Measurements from ENCODE around the gene MRPL16. TPM values are rescaled to one million over a fixed set of nuclear protein-coding genes. Genes with fewer than 3 reads are reported as not detected.

The MRPL16 gene
- polyA plus RNA-seq, 1 donor from 2014 or later = 33.2 TPM

GRCh38 chr11:59792507-59792906 is 18.1 kb downstream of the MRPL16 start:
- no peak overlapping the region for H3K4me2 ChIP-seq (ENCODE audit: low read length)
- no peaks in the 10 kb centered on the region for H3K36me3 ChIP-seq (ENCODE audit: insufficient read depth, low read length)
- H2AFZ ChIP-seq (ENCODE audit: low read depth, low read length) = no peak overlapping the region
- no peaks in the 10 kb centered on the region for H3K27me3 ChIP-seq (ENCODE audit: insufficient read depth, low read depth, low read length)
- no peaks in the 10 kb centered on the region for H3K79me2 ChIP-seq (replicated peaks; ENCODE audit: insufficient read depth, low read length)
- H3K9me2 ChIP-seq (ENCODE audit: insufficient read depth, low read length) = no peaks in the 10 kb centered on the region
- TF ChIP-seq TAF1 (IDR thresholded peaks at IDR 0.05; ENCODE audit: low read depth) (no peak), CTCF (IDR thresholded peaks at IDR 0.05; ENCODE audit: poor library complexity, severe bottlenecking) (no peak), RAD21 (conservative IDR thresholded peaks at IDR 0.05) (no peak), SMC3 (conservative IDR thresholded peaks at IDR 0.05; ENCODE audit: poor library complexity) (no peak), EZH2 (IDR thresholded peaks at IDR 0.05; ENCODE audit: borderline replicate concordance, insufficient read depth, low read length, poor library complexity, severe bottlenecking) (no peak), EP300 (conservative IDR thresholded peaks at IDR 0.05; ENCODE audit: poor library complexity, severe bottlenecking) (no peak)
- no peaks in the 10 kb centered on the region for H3K9me3 ChIP-seq (ENCODE audit: low read length)
- no peak overlapping the region for H3K9ac ChIP-seq (ENCODE audit: low read length)
- H4K20me1 ChIP-seq (ENCODE audit: insufficient read depth) = no peaks in the 10 kb centered on the region
- H3K4me3 ChIP-seq (ENCODE audit: low read length) = no peak overlapping the region
- H3F3A ChIP-seq (ENCODE audit: insufficient read depth, low read length, poor library complexity, severe bottlenecking) = no peaks in the 10 kb centered on the region
- no peak overlapping the region for H3K27ac ChIP-seq (ENCODE audit: low read length)

- Histone ChIP-seq H3K27me3 (ENCODE audit: insufficient read depth, low read depth, low read length) (no peaks in the 10 kb centered on the region), H3F3A (ENCODE audit: insufficient read depth, low read length, poor library complexity, severe bottlenecking) (no peaks in the 10 kb centered on the region), H3K9ac (ENCODE audit: low read length) (no peak overlapping the region), H3K4me3 (ENCODE audit: low read length) (no peak overlapping the region), H3K36me3 (ENCODE audit: insufficient read depth, low read length) (no peaks in the 10 kb centered on the region), H3K4me2 (ENCODE audit: low read length) (no peak overlapping the region), H3K9me2 (ENCODE audit: insufficient read depth, low read length) (no peaks in the 10 kb centered on the region), H3K27ac (ENCODE audit: low read length) (no peak overlapping the region), H4K20me1 (ENCODE audit: insufficient read depth) (no peaks in the 10 kb centered on the region), H3K9me3 (ENCODE audit: low read length) (no peaks in the 10 kb centered on the region), H2AFZ (ENCODE audit: low read depth, low read length) (no peak overlapping the region), H3K79me2 (replicated peaks; ENCODE audit: insufficient read depth, low read length) (no peaks in the 10 kb centered on the region)
- TF ChIP-seq MXI1 (conservative IDR thresholded peaks at IDR 0.05; ENCODE audit: poor library complexity, severe bottlenecking) (no peak), EZH2 (IDR thresholded peaks at IDR 0.05; ENCODE audit: borderline replicate concordance, insufficient read depth, low read length, poor library complexity, severe bottlenecking) (no peak), RAD21 (conservative IDR thresholded peaks at IDR 0.05) (no peak), EP300 (conservative IDR thresholded peaks at IDR 0.05; ENCODE audit: poor library complexity, severe bottlenecking) (no peak), REST (IDR thresholded peaks at IDR 0.05; ENCODE audit: borderline replicate concordance) (no peak), SMC3 (conservative IDR thresholded peaks at IDR 0.05; ENCODE audit: poor library complexity) (no peak), TAF1 (IDR thresholded peaks at IDR 0.05; ENCODE audit: low read depth) (no peak), POLR2AphosphoS5 (IDR thresholded peaks at IDR 0.05) (no peak), CTCF (IDR thresholded peaks at IDR 0.05; ENCODE audit: poor library complexity, severe bottlenecking) (no peak)
Observed at GRCh38 chr11:59791639-59792038, 18.9 kb downstream of the MRPL16 start.
